Fibroblast of villous mesenchyme (primary cell): ENCODE data around the gene HYAL3. TPM values are rescaled to one million over a fixed set of nuclear protein-coding genes. Genes with fewer than 3 reads are reported as not detected.

Experiments
- DNase-seq: peaks from one replicate; pipeline ENCODE4 v3.0.0-alpha.2; 2010; ENCODE audit warnings: low read depth
- H3K4me3 ChIP-seq: 2 replicates; pipeline ENCODE4 v1.5.1; 2011; ENCODE audit warnings: low read depth, mild to moderate bottlenecking, low read length
- total RNA-seq: library from RNA; depleted of rRNA; stranded (reverse); fragments of >200 nt; gene quantifications from 2 replicates; pipeline ENCODE4 v1.2.3, GENCODE V29; 2012
- TF ChIP-seq, protein P1 (sequence below): IDR thresholded peaks from 2 replicates; pipeline ENCODE4 v1.5.1; 2012; ENCODE audit warnings: low read depth, mild to moderate bottlenecking, low read length; ENCODE audit not compliant: insufficient read depth

The HYAL3 gene
- total RNA-seq, 1 donor = 6.5 TPM

DNA sequence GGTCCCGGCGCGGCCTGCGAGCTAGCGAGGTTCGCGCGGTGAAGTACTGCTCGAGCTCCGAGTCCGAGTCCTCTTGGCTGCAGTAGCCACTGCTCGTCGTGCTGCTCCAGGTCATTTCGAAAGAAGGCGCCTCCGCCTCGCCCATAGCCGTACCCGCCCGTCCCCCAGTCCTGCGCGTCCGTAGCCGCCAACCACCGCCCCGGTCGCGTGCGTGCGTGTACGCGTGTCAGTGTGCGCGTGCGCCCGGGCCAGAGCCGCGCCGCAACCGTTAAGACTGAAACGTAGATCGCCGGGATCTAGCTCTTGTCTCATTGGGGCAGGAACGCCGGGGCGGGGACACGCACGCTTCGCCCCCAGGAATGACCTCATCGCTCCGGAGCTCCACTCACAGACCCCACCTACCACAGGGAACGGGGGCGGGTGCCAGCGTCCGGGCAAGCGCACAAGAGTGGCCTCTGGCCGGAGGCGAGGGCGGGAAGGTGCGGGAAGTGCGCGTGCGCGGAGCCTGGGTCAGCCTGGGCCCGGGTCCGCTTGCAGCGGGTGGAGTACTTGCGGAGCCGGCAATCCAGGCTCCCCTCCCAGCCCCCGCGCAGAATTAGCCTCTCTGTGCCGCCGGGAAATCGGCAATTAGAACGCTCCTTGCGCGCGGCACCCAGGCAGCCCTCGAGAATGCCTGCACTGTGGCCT is 38.1 kb upstream of the HYAL3 start:
- peak; percentile 100 for DNase-seq
- H3K4me3 ChIP-seq = peak overlapping the region; percentile 85
- TF ChIP-seq, protein P1, sequence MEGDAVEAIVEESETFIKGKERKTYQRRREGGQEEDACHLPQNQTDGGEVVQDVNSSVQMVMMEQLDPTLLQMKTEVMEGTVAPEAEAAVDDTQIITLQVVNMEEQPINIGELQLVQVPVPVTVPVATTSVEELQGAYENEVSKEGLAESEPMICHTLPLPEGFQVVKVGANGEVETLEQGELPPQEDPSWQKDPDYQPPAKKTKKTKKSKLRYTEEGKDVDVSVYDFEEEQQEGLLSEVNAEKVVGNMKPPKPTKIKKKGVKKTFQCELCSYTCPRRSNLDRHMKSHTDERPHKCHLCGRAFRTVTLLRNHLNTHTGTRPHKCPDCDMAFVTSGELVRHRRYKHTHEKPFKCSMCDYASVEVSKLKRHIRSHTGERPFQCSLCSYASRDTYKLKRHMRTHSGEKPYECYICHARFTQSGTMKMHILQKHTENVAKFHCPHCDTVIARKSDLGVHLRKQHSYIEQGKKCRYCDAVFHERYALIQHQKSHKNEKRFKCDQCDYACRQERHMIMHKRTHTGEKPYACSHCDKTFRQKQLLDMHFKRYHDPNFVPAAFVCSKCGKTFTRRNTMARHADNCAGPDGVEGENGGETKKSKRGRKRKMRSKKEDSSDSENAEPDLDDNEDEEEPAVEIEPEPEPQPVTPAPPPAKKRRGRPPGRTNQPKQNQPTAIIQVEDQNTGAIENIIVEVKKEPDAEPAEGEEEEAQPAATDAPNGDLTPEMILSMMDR = no peak

GRCh38 chr3:50336452-50337174 is 37.4 kb upstream of the HYAL3 start:
- TF ChIP-seq, protein P1 = no peak
- DNase-seq = no peak
- peak overlapping the region; percentile 85 for H3K4me3 ChIP-seq

DNA sequence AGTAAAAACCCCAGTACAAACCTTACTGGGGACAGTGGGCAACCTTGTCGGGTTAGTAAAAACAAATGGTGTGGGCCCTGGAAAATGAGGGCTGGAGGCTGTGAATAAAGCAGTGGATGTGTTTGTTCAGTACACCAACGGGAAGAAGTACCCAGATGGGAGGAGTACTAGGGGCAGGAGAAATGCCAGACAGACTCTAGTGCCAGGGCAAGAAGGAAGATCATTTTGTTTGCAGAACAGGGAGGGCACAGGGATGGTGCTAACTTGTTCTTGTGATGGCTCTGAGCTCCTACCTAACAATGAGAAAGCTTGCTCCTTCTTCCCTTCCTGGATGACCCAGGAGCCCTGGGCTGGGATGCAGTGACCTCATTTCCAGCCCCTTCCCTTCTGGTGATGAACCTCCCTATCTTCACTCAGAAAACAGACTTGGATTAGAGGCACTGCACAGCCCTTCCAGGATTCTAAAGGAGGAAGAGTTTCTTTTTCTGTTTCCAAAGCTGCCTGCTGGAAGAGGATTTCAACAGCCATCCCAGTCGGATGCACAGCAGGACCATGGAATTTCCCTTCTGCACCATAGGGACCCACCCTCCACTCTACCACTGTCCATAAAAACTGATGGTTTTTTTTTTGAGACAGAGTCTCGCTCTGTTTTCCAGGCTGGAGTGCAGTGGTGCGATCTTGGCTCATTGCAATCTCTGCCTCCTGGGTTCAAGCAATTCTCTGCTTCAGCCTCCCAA is 35.3 kb upstream of the HYAL3 start:
- TF ChIP-seq, protein P1 = no peak
- peak; percentile 53 for DNase-seq
- peak overlapping the region; percentile 10 for H3K4me3 ChIP-seq

GRCh38 chr3:50333744-50334328 is 34.6 kb upstream of the HYAL3 start:
- H3K4me3 ChIP-seq = peak overlapping the region; percentile 10
- TF ChIP-seq, protein P1 = no peak
- DNase-seq = peak; percentile 94

GRCh38 chr3:50331364-50331907 is 32.2 kb upstream of the HYAL3 start:
- no peak for DNase-seq
- TF ChIP-seq, protein P1 = no peak
- H3K4me3 ChIP-seq = no peak overlapping the region

GRCh38 chr3:50330330-50330729 is 31.1 kb upstream of the HYAL3 start:
- TF ChIP-seq, protein P1 = no peak
- DNase-seq = no peak
- H3K4me3 ChIP-seq = no peak overlapping the region
